Liver (tissue), 9 donors: Measurements from ENCODE around the gene CLEC17A. TPM values are rescaled to one million over a fixed set of nuclear protein-coding genes. Genes with fewer than 3 reads are reported as not detected.
"Not testable (repeated sequence)": the region's sequence is repeated elsewhere in the genome, so short reads cannot be mapped to it uniquely, and the experiment has no call there.

ENCODE experiments used
- DNase-seq: peaks from one replicate; pipeline ENCODE4 v3.0.0-alpha.2; 2017; ENCODE audit warnings: low spot score
- H3K27ac ChIP-seq, 2 donors: one replicate each; pipeline ENCODE4 v1.7.0; 2013; ENCODE audit warnings: inconsistent platforms in 2 of 2, low read length in 2 of 2, control low read depth in 1 of 2, low read depth in 1 of 2, mild to moderate bottlenecking in 1 of 2
- H3K27me3 ChIP-seq, 4 donors: one replicate each; pipeline versions ENCODE4 v1.6.1 to v1.7.0; 2013; ENCODE audit warnings: low read length in 3 of 4, inconsistent platforms in 1 of 4, mild to moderate bottlenecking in 1 of 4, moderate library complexity in 1 of 4; ENCODE audit not compliant: control insufficient read depth in 4 of 4, insufficient read depth in 4 of 4
- H3K36me3 ChIP-seq, 4 donors: one replicate each; pipeline versions ENCODE4 v1.6.1 to v1.7.0; 2013; ENCODE audit warnings: low read length in 3 of 4, mild to moderate bottlenecking in 3 of 4, low read depth in 1 of 4, moderate library complexity in 1 of 4; ENCODE audit not compliant: control insufficient read depth in 4 of 4, insufficient read depth in 3 of 4
- H3K4me1 ChIP-seq, 4 donors: one replicate each; pipeline versions ENCODE4 v1.6.1 to v1.7.0; 2013; ENCODE audit warnings: low read length in 3 of 4, mild to moderate bottlenecking in 3 of 4, moderate library complexity in 1 of 4; ENCODE audit not compliant: control insufficient read depth in 4 of 4, insufficient read depth in 4 of 4
- H3K4me3 ChIP-seq, 3 donors: one replicate each; pipeline versions ENCODE4 v1.6.1 to v1.7.0; 2013; ENCODE audit warnings: low read length in 3 of 3, control low read depth in 1 of 3, low read depth in 1 of 3, mild to moderate bottlenecking in 1 of 3
- H3K9ac ChIP-seq, 2 donors: one replicate each; pipeline ENCODE4 v1.7.0; 2013; ENCODE audit warnings: low read length in 2 of 2, mild to moderate bottlenecking in 2 of 2, moderate library complexity in 2 of 2, control low read depth in 1 of 2, low read depth in 1 of 2
- H3K9me3 ChIP-seq, 4 donors: one replicate each; pipeline versions ENCODE4 v1.6.1 to v1.7.0; 2013; ENCODE audit warnings: low read length in 3 of 4; ENCODE audit not compliant: control insufficient read depth in 4 of 4
- CTCF ChIP-seq: fragments of 150-350 bp; IDR thresholded peaks from 2 replicates; pipeline ENCODE4 v1.5.1; 2017; ENCODE audit warnings: improper control_type of control experiment, low read depth, low read length; ENCODE audit not compliant: missing input control
- FOXA1 ChIP-seq: IDR thresholded peaks from 2 replicates; pipeline ENCODE4 v1.6.1; 2016; ENCODE audit warnings: antibody characterized with exemption
- FOXA2 ChIP-seq: IDR thresholded peaks from 2 replicates; pipeline ENCODE4 v1.6.1; 2016; ENCODE audit warnings: antibody characterized with exemption
- GABPA ChIP-seq, 2 donors: IDR thresholded peaks in 1 of 2; conservative IDR thresholded peaks in 1 of 2; 2 replicates each; pipeline ENCODE4 v1.6.1; 2016; ENCODE audit warnings: antibody characterized with exemption in 2 of 2, mild to moderate bottlenecking in 1 of 2, moderate library complexity in 1 of 2
- HNF4A ChIP-seq, 2 donors: conservative IDR thresholded peaks; 2 replicates each; pipeline ENCODE4 v1.6.1; 2016; ENCODE audit warnings: antibody characterized with exemption in 2 of 2, mild to moderate bottlenecking in 2 of 2
- JUND ChIP-seq, 2 donors: IDR thresholded peaks; 2 replicates each; pipeline ENCODE4 v1.6.1; 2016; ENCODE audit warnings: antibody characterized with exemption in 2 of 2
- NR2F2 ChIP-seq: IDR thresholded peaks from 2 replicates; pipeline ENCODE4 v1.6.1; 2016; ENCODE audit warnings: antibody characterized with exemption
- RXRA ChIP-seq, 2 donors: IDR thresholded peaks; 2 replicates each; pipeline ENCODE4 v1.6.1; 2017 to 2018; ENCODE audit warnings: antibody characterized with exemption in 2 of 2, mild to moderate bottlenecking in 1 of 2
- SP1 ChIP-seq: IDR thresholded peaks from 2 replicates; pipeline ENCODE4 v1.6.1; 2018; ENCODE audit warnings: antibody characterized with exemption, mild to moderate bottlenecking
- WGBS: extraction: QIAGEN DNeasy Blood & Tissue Kit; methylation state at CpG from one replicate; pipeline ENCODE4 v1.1.7; 2013; 5-methylcytosine and 5-hydroxymethylcytosine counted together
- polyA plus RNA-seq, 2 donors: library from polyadenylated mRNA; stranded (reverse) in 1 of 2; unstranded in 1 of 2; fragments of 200-250 nt in 1 of 2; fragments of >200 nt in 1 of 2; fragmentation: Nextera tagmentation in 1 of 2; extraction: Ambion mirVana in 1 of 2; gene quantifications; one replicate each; pipeline versions ENCODE4 v1.2.1 to v1.2.3, GENCODE V29; 2013 to 2015
- total RNA-seq, 2 donors: library from RNA; depleted of rRNA; stranded (reverse); fragments of >200 nt; gene quantifications; one replicate each; pipeline ENCODE4 v1.2.3, GENCODE V29; 2014
- donor health status: healthy.
- donor health status: healthy.
- donor health status: healthy.
- donor health status: healthy.
- donor health status: healthy.

Gene CLEC17A
- total and polyA plus RNA-seq, 4 donors = 0.22 to 0.28 TPM; not detected in 2

DNA sequence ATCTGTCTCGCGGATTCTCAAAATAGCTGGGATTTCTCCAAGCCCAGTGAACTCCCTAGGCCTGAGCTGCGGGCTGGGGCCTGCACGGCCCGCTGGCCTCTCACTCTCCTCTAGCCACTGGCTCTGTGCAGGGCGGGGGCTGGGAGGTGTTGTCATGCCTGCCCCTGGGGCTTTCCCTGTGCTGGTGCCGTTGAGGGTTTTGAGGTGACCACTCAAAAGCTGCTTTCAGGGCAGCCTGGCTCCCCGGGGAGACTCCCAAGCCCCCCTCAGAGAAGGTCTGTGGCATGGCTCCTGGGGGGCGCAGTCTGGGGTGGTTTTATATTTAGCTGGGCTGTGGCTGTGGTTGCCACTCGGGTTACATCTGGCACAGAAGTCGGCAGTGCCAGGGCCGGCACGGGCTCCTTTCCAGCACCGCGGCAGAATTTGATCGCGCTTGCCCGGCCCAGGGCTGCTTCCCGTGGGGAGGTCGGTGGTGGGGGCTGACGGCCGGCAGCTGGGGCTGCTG lies 21.0 kb upstream of the CLEC17A start:
- no peaks in the 10 kb centered on the region for H3K9me3 ChIP-seq
- peaks cover 0 to 11% (median 3%) of the 10 kb centered on the region in 4 donors for H3K36me3 ChIP-seq
- peaks cover 1 to 24% (median 17%) of the 10 kb centered on the region in 4 donors for H3K4me1 ChIP-seq
- H3K27ac ChIP-seq = peak overlapping the region; percentile 20 to 27
- H3K9ac ChIP-seq = no peak overlapping the region
- no peak overlapping the region for H3K4me3 ChIP-seq
- 76% methylated on average over 22 of the region's 22 CpGs for WGBS
- no peak for TF ChIP-seq FOXA1
- TF ChIP-seq SP1 = no peak
- no peak for DNase-seq
- no peaks in the 10 kb centered on the region for H3K27me3 ChIP-seq

DNA sequence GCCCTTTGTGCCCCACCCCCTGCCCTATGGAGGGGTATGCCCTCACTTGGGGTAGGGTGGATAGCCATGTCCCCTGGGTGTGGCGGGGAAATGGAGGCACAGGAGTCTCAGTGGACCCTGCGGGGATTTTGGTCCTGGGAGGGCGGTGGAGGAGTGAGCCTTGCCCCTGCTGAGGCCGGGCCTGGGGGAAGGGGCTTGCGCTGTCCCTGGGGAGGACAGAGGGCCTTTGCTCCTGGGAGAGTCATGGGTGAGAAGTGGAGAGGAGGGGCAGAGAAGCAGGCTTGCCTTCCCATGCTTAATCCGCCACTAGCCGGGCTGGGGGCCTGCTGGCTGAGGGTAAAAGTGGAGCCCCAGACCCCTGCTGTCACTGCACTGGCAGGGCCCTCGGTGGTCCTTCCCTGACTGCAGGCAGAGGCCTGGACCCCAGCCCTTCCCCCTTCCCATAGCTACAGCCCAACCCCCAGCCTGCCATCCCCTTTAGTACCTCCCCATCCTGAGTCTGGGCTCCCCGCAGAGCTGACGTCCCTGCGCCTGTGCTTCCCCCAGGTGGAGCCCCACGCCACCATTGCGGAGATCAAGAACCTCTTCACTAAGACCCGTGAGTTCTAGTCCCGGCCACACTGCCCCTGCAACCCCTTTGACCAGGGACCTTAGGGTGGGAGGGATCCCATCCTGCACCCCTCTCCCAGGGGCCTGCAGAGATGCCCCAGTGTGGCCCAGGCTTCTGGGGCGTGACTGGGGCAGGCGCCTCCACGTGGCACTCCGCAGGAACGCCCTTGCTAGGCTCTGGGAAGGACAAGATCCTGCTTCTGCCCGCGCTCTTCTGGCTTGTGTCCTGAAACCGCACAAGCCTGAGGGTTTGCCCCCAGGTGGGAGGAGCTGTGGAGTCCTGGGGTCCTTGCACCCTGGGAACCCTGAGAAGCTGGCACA lies 20.0 kb upstream of the CLEC17A start:
- no peak for DNase-seq
- no peak overlapping the region for H3K4me3 ChIP-seq
- peak overlapping the region in 1 of 2 donors; percentile 20 for H3K27ac ChIP-seq
- WGBS = 93% methylated on average over 23 of the region's 23 CpGs
- no peaks in the 10 kb centered on the region for H3K27me3 ChIP-seq
- H3K9ac ChIP-seq = no peak overlapping the region
- H3K9me3 ChIP-seq = no peaks in the 10 kb centered on the region
- peaks cover 0 to 24% (median 17%) of the 10 kb centered on the region in 4 donors for H3K4me1 ChIP-seq
- no peak for TF ChIP-seq RXRA (IDR thresholded peaks at IDR 0.05)
- peaks cover 0 to 11% (median 3%) of the 10 kb centered on the region in 4 donors for H3K36me3 ChIP-seq

- TF ChIP-seq FOXA2 (no peak), RXRA (IDR thresholded peaks at IDR 0.05) (no peak), SP1 (no peak), GABPA (IDR thresholded peaks at IDR 0.05 in 1 of 2, conservative IDR thresholded peaks at IDR 0.05 in 1 of 2) (no peak), FOXA1 (no peak), HNF4A (conservative IDR thresholded peaks at IDR 0.05) (no peak), CTCF (no peak), JUND (IDR thresholded peaks at IDR 0.05) (no peak)
- Histone ChIP-seq H3K9ac (no peak overlapping the region), H3K4me3 (no peak overlapping the region), H3K4me1 (peaks cover 0 to 24% (median 17%) of the 10 kb centered on the region in 4 donors), H3K27me3 (no peaks in the 10 kb centered on the region), H3K27ac (no peak overlapping the region), H3K9me3 (no peaks in the 10 kb centered on the region), H3K36me3 (peaks cover 0 to 11% (median 3%) of the 10 kb centered on the region in 4 donors)
- no peak for DNase-seq
- 97% methylated on average over 16 of the region's 16 CpGs for WGBS
These were observed 19.3 kb upstream of the CLEC17A start for GRCh38 chr19:14563590-14563926.

DNA sequence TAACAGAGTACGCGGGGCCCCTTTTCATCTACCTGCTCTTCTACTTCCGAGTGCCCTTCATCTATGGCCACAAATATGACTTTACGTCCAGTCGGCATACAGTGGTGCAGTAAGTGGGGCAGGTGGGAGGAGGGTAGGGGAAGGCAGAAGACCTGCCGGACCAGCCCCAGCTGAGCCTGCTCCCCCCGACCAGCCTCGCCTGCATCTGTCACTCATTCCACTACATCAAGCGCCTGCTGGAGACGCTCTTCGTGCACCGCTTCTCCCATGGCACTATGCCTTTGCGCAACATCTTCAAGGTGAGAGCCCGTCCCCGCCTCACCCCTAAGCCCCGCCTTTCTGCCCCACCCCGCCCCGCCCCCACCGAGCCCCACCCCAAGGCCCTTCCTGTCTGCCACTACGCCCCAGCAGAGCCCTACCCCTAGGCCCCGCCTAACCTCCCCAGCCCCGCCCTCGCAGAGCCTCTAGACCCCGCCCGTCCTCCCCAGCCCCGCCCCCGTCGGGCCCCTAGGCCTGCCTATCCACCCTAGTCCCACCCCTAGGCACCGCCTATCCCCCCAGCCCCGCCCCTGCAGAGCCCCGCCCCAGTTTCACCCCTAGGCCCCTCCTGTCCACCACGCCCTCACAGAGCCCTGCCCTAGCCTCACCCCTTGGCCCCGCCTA lies 18.8 kb upstream of the CLEC17A start:
- peaks cover 0 to 11% (median 1%) of the 10 kb centered on the region in 4 donors for H3K36me3 ChIP-seq
- 81% methylated on average over 33 of the region's 33 CpGs for WGBS
- no peaks in the 10 kb centered on the region for H3K27me3 ChIP-seq
- peaks cover 0 to 24% (median 17%) of the 10 kb centered on the region in 4 donors for H3K4me1 ChIP-seq
- H3K27ac ChIP-seq = no peak overlapping the region
- no peak overlapping the region for H3K4me3 ChIP-seq
- peak; percentile 57 for DNase-seq
- no peaks in the 10 kb centered on the region for H3K9me3 ChIP-seq
- no peak for TF ChIP-seq NR2F2
- no peak overlapping the region for H3K9ac ChIP-seq

GRCh38 chr19:14564652-14565297 lies 18.1 kb upstream of the CLEC17A start:
- not testable (repeated sequence) for H3K27ac ChIP-seq

More at GRCh38 chr19:14564652-14565297, 18.1 kb upstream of the CLEC17A start:
- not testable (repeated sequence) for H3K9me3 ChIP-seq, H3K9ac ChIP-seq, H3K4me3 ChIP-seq, H3K27me3 ChIP-seq, DNase-seq
- Histone ChIP-seq H3K36me3 (peaks cover 0 to 11% (median 1%) of the 10 kb centered on the region in 4 donors), H3K4me1 (peaks cover 0 to 22% (median 17%) of the 10 kb centered on the region in 4 donors)
- 88% methylated on average over 22 of the region's 22 CpGs for WGBS
